Dedifferentiated amniotic fluid mesenchymal stem cell (primary cell): Measurements from ENCODE around the gene RIMS4.
"Not testable (repeated sequence)": the region's sequence is repeated elsewhere in the genome, so short reads cannot be mapped to it uniquely, and the experiment has no call there.

Experiments used
- DNase-seq: peaks from one replicate; pipeline ENCODE4 v3.0.0-alpha.2; 2016; ENCODE audit errors: extremely low spot score

The RIMS4 gene

GRCh38 chr20:44830523-44830922 lies 20.2 kb upstream of the RIMS4 start:
- DNase-seq = no peak

GRCh38 chr20:44829688-44830087 lies 19.3 kb upstream of the RIMS4 start:
- DNase-seq = no peak

- no peak for DNase-seq
Observed at GRCh38 chr20:44828640-44829039, 18.3 kb upstream of the RIMS4 start.

GRCh38 chr20:44827401-44827800 lies 17.1 kb upstream of the RIMS4 start:
- DNase-seq = no peak

- DNase-seq = not testable (repeated sequence)
Observed at GRCh38 chr20:44821576-44821975, 11.2 kb upstream of the RIMS4 start.

GRCh38 chr20:44819936-44820335 lies 9.6 kb upstream of the RIMS4 start:
- no peak for DNase-seq

- no peak for DNase-seq
Observed at GRCh38 chr20:44817143-44817910, 7.0 kb upstream of the RIMS4 start.

- DNase-seq = no peak
Observed at GRCh38 chr20:44814937-44815336, 4.6 kb upstream of the RIMS4 start.

GRCh38 chr20:44811150-44811685 lies 872 bp upstream of the RIMS4 start:
- DNase-seq = no peak

GRCh38 chr20:44810061-44810390 lies 320 bp downstream of the RIMS4 start:
- no peak for DNase-seq

GRCh38 chr20:44809380-44810060 lies 826 bp downstream of the RIMS4 start:
- DNase-seq = no peak

- no peak for DNase-seq
Observed at GRCh38 chr20:44807684-44808056, 2.7 kb downstream of the RIMS4 start.

GRCh38 chr20:44807051-44807683 lies 3.2 kb downstream of the RIMS4 start:
- DNase-seq = no peak

GRCh38 chr20:44805979-44806620 lies 4.2 kb downstream of the RIMS4 start:
- DNase-seq = peak; percentile 96

GRCh38 chr20:44805335-44805978 lies 4.9 kb downstream of the RIMS4 start:
- no peak for DNase-seq

GRCh38 chr20:44803383-44803941 lies 6.9 kb downstream of the RIMS4 start:
- no peak for DNase-seq

- DNase-seq = no peak
Observed at GRCh38 chr20:44802702-44803101, 7.6 kb downstream of the RIMS4 start.

- no peak for DNase-seq
Observed at GRCh38 chr20:44800391-44801046, 9.8 kb downstream of the RIMS4 start.

GRCh38 chr20:44799691-44800090 lies 10.7 kb downstream of the RIMS4 start:
- no peak for DNase-seq

GRCh38 chr20:44796758-44797457 lies 13.4 kb downstream of the RIMS4 start:
- no peak for DNase-seq
